DND-41 (cell line): ENCODE data around the gene POU2F1.

Source experiments
- EZH2 ChIP-seq: IDR thresholded peaks from 3 replicates; pipeline ENCODE4 v1.6.1; 2012; ENCODE audit warnings: borderline replicate concordance, low read depth, mild to moderate bottlenecking, moderate library complexity, low read length, inconsistent platforms; ENCODE audit not compliant: severe bottlenecking
- TF ChIP-seq, protein P1 (sequence below): IDR thresholded peaks from 2 replicates; pipeline ENCODE4 v1.5.1; 2012; ENCODE audit warnings: borderline replicate concordance, low read length, moderate library complexity, mild to moderate bottlenecking; ENCODE audit not compliant: poor library complexity, severe bottlenecking; ENCODE audit errors: extremely low read depth

DNA sequence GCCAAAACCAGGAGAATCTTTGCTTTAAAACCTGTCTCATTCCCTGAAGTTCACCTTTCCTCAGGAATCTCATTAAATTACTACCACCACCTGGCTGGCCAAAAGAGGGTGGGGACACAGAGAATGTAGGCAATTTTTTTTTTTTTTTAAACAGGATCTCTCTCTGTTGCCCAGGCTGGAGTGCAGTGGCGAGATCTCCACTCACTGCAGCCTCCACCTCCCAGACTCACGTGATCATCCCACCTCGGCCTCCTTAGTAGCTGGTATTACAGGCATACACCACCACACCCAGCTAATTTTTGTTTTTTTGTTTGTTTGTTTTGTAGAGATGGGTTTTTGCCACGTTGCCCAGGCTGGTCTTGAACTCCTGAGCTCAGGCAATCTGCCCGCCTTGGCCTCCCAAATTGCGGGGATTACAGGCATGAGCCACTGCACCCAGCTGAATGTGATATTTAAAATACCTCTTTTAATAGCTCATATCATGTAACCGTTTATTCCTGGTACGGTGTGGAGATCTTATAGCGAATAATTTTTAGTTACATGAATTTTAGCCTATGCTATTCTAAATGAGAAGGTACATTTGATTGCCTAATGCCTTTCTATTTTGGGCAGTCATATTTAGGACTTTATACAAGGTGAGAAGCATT is 84.5 kb downstream of the POU2F1 start:
- TF ChIP-seq, protein P1, sequence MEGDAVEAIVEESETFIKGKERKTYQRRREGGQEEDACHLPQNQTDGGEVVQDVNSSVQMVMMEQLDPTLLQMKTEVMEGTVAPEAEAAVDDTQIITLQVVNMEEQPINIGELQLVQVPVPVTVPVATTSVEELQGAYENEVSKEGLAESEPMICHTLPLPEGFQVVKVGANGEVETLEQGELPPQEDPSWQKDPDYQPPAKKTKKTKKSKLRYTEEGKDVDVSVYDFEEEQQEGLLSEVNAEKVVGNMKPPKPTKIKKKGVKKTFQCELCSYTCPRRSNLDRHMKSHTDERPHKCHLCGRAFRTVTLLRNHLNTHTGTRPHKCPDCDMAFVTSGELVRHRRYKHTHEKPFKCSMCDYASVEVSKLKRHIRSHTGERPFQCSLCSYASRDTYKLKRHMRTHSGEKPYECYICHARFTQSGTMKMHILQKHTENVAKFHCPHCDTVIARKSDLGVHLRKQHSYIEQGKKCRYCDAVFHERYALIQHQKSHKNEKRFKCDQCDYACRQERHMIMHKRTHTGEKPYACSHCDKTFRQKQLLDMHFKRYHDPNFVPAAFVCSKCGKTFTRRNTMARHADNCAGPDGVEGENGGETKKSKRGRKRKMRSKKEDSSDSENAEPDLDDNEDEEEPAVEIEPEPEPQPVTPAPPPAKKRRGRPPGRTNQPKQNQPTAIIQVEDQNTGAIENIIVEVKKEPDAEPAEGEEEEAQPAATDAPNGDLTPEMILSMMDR, result no peak
- no peak for TF ChIP-seq EZH2
